Activated T-cell treated with anti-CD3 and anti-CD28 coated beads, Interleukin-2, amount 50 U/mL, for 4 hours (primary cell): ENCODE data around the gene CABLES1. TPM values are rescaled to one million over a fixed set of nuclear protein-coding genes. Genes with fewer than 3 reads are reported as not detected.

Experiments used
- ATAC-seq, 2 donors: fragments of 200-7000 bp; cut with Tn5 transposase; one replicate each; pipeline ENCODE4 v1.10.0; 2021
- DNase-seq: peaks from one replicate; pipeline ENCODE4 v3.0.0-alpha.2; 2020
- H3K27me3 Mint-ChIP-seq: one replicate; pipeline ENCODE4 v1.8.0; 2021; ENCODE audit warnings: low read depth, mixed read lengths
- H3K36me3 Mint-ChIP-seq: one replicate; pipeline ENCODE4 v1.8.0; 2022; ENCODE audit warnings: mixed read lengths; ENCODE audit not compliant: insufficient read depth
- H3K4me1 Mint-ChIP-seq: one replicate; pipeline ENCODE4 v1.8.0; 2021; ENCODE audit warnings: low read depth, mixed read lengths
- H3K4me3 Mint-ChIP-seq: one replicate; pipeline ENCODE4 v1.8.0; 2021; ENCODE audit warnings: mild to moderate bottlenecking, moderate library complexity, mixed read lengths
- H3K9me3 Mint-ChIP-seq: one replicate; pipeline ENCODE4 v1.8.0; 2021; ENCODE audit warnings: mixed read lengths
- total RNA-seq, 3 donors: library from RNA; stranded (reverse); gene quantifications; one replicate each; pipeline ENCODE4 v1.2.1, GENCODE V29; 2021

Gene CABLES1
- total RNA-seq, 3 donors from 2014 or later, result 1.1 to 1.5 (median 1.4) TPM

- DNase-seq, result no peak
- no peaks in the 10 kb centered on the region for H3K4me1 Mint-ChIP-seq
- no peaks in the 10 kb centered on the region for H3K36me3 Mint-ChIP-seq
- no peaks in the 10 kb centered on the region for H3K9me3 Mint-ChIP-seq
- H3K4me3 Mint-ChIP-seq, result no peak overlapping the region
- H3K27me3 Mint-ChIP-seq, result no peaks in the 10 kb centered on the region
- no peak for ATAC-seq
These were observed 110.2 kb downstream of the CABLES1 start for GRCh38 chr18:23245461-23245860.

GRCh38 chr18:23247331-23247730 is 112.0 kb downstream of the CABLES1 start:
- ATAC-seq, result no peak
- H3K9me3 Mint-ChIP-seq, result no peaks in the 10 kb centered on the region
- no peaks in the 10 kb centered on the region for H3K36me3 Mint-ChIP-seq
- no peaks in the 10 kb centered on the region for H3K4me1 Mint-ChIP-seq
- no peak for DNase-seq
- no peaks in the 10 kb centered on the region for H3K27me3 Mint-ChIP-seq
- H3K4me3 Mint-ChIP-seq, result no peak overlapping the region

- DNase-seq (no peak), ATAC-seq (no peak)
- no peaks in the 10 kb centered on the region for H3K27me3 Mint-ChIP-seq
- H3K4me3 Mint-ChIP-seq, result no peak overlapping the region
- H3K9me3 Mint-ChIP-seq, result no peaks in the 10 kb centered on the region
- H3K36me3 Mint-ChIP-seq, result no peaks in the 10 kb centered on the region
- no peaks in the 10 kb centered on the region for H3K4me1 Mint-ChIP-seq
These were observed 112.6 kb downstream of the CABLES1 start for GRCh38 chr18:23247896-23248295.

DNA sequence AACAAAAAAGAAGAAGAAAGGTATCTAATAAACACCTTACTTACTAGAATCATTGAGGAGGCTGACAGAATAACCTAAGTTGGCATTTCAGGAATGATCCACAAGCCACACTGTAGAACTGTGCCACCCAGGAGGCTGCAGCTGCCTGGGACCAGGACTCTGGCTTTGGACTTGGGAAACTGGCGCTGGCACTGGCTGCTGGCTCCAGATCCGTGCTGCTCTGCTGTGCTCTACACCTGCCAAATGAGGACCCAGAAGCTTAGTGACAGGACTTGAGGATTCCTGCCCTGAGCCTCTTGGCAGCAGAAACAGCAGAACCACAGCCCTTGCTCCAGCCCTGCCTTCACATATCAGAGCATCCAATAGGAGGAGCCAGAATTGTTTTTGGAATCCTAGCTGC is 113.5 kb downstream of the CABLES1 start:
- no peaks in the 10 kb centered on the region for H3K4me1 Mint-ChIP-seq
- no peak overlapping the region for H3K4me3 Mint-ChIP-seq
- ATAC-seq, result no peak
- no peaks in the 10 kb centered on the region for H3K27me3 Mint-ChIP-seq
- DNase-seq, result no peak
- no peaks in the 10 kb centered on the region for H3K9me3 Mint-ChIP-seq
- H3K36me3 Mint-ChIP-seq, result no peaks in the 10 kb centered on the region

DNA sequence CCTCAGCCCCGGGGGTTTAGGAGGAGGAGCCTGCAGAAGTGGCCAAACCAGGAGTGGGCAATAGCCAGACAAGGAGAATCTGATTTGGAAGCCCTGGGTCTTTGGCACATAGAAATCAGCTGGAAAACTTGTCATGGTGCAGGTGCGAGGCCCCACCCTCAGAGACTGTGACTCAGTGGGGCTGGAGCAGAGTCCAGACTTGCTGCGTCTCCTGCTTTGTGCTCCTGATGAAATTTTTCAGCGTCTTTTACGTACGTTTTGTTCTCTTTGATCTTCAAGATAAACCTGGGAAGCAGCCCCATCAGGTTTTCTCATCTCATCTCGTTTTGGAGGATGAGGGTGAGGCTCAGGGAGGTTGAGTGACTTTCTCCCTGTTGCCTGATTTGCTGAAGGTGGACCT is 114.1 kb downstream of the CABLES1 start:
- DNase-seq (no peak), ATAC-seq (no peak)
- no peaks in the 10 kb centered on the region for H3K36me3 Mint-ChIP-seq
- no peaks in the 10 kb centered on the region for H3K4me1 Mint-ChIP-seq
- no peaks in the 10 kb centered on the region for H3K27me3 Mint-ChIP-seq
- H3K4me3 Mint-ChIP-seq, result no peak overlapping the region
- no peaks in the 10 kb centered on the region for H3K9me3 Mint-ChIP-seq

- DNase-seq (no peak), ATAC-seq (no peak)
- no peaks in the 10 kb centered on the region for H3K27me3 Mint-ChIP-seq
- H3K9me3 Mint-ChIP-seq, result no peaks in the 10 kb centered on the region
- H3K4me1 Mint-ChIP-seq, result no peaks in the 10 kb centered on the region
- H3K36me3 Mint-ChIP-seq, result no peaks in the 10 kb centered on the region
- no peak overlapping the region for H3K4me3 Mint-ChIP-seq
These were observed 115.8 kb downstream of the CABLES1 start for GRCh38 chr18:23250893-23251656.

GRCh38 chr18:23253630-23254029 is 118.3 kb downstream of the CABLES1 start:
- Mint-ChIP-seq H3K4me1 (peaks cover 9% of the 10 kb centered on the region), H3K27me3 (no peaks in the 10 kb centered on the region), H3K36me3 (no peaks in the 10 kb centered on the region), H3K9me3 (no peaks in the 10 kb centered on the region), H3K4me3 (no peak overlapping the region)
- ATAC-seq (no peak), DNase-seq (no peak)

DNA sequence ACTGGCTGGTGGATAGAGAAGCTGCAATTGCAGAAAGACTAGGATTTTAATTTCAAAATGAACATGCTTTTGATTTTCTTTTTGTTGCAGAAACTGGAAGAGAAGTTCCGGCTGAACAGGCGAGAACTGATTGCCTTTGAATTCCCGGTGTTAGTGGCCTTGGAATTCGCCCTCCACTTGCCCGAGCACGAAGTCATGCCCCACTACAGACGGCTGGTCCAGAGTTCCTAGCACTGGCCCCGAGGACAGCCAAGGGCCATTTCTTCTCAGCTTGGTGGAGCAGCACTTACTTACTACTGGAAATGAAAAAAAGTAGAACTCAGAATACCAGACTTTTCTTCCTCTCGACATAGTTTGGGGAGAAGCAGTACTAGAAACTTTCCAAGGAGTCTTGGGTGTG is 121.9 kb downstream of the CABLES1 start:
- no peaks in the 10 kb centered on the region for H3K36me3 Mint-ChIP-seq
- H3K27me3 Mint-ChIP-seq, result no peaks in the 10 kb centered on the region
- no peak overlapping the region for H3K4me3 Mint-ChIP-seq
- no peak for ATAC-seq
- H3K4me1 Mint-ChIP-seq, result peaks cover 34% of the 10 kb centered on the region
- DNase-seq, result no peak
- H3K9me3 Mint-ChIP-seq, result no peaks in the 10 kb centered on the region

GRCh38 chr18:23257686-23258565 is 122.6 kb downstream of the CABLES1 start:
- H3K27me3 Mint-ChIP-seq, result no peaks in the 10 kb centered on the region
- H3K4me1 Mint-ChIP-seq, result peaks cover 34% of the 10 kb centered on the region
- no peaks in the 10 kb centered on the region for H3K9me3 Mint-ChIP-seq
- ATAC-seq (peak in 1 of 2 donors; percentile 28), DNase-seq (no peak)
- H3K4me3 Mint-ChIP-seq, result no peak overlapping the region
- no peaks in the 10 kb centered on the region for H3K36me3 Mint-ChIP-seq

DNA sequence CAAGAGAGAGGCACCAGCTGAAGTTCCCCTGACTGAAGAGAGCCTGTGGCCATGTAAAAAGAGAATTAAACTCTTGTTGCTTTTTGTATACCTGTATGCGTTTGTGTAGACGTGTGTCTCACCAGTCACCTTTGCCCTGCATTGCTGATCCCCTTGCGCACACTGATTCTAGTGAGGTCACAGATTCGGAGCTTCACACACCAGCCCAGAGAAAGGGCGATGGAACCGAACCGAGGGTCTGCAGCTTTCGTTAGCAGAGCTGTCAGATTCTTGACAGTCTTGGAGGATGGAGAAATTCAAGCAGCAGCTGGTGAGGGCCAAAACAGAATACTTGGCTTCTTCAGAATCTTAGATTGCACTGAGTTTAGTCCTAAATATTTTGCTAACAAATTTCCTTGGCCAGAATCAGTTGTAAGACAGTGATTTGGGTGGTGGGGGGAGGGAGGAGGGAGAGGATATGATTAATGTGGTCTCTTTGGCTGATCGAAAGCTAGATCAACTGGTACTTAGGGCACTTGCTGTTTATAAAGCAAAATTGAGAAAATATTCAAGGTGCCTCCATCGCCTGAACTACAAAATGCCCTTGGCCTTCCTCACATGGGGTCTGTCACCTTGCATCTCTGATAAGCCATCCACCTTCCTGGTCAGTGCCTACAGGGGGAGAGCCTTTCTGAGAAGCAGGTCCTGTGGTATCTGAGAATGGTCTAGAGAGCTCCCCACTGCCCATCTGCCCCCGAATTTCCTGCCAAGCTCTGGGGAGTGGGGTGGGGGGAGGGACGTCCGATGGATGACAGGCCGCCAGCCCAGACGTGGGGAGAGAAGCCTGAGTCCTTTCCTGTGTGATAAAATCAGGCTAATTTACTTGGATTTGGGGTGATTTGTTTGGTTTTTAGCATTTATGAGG is 123.5 kb downstream of the CABLES1 start:
- Mint-ChIP-seq H3K4me3 (no peak overlapping the region), H3K9me3 (no peaks in the 10 kb centered on the region), H3K36me3 (no peaks in the 10 kb centered on the region), H3K27me3 (no peaks in the 10 kb centered on the region), H3K4me1 (peaks cover 34% of the 10 kb centered on the region)
- DNase-seq (no peak), ATAC-seq (no peak)

- Mint-ChIP-seq H3K4me3 (peak overlapping the region; percentile 52), H3K4me1 (peaks cover 34% of the 10 kb centered on the region), H3K27me3 (no peaks in the 10 kb centered on the region), H3K9me3 (no peaks in the 10 kb centered on the region), H3K36me3 (no peaks in the 10 kb centered on the region)
- ATAC-seq, result peak; percentile 42 to 56
- no peak for DNase-seq
These were observed 124.7 kb downstream of the CABLES1 start for GRCh38 chr18:23259701-23260681.

DNA sequence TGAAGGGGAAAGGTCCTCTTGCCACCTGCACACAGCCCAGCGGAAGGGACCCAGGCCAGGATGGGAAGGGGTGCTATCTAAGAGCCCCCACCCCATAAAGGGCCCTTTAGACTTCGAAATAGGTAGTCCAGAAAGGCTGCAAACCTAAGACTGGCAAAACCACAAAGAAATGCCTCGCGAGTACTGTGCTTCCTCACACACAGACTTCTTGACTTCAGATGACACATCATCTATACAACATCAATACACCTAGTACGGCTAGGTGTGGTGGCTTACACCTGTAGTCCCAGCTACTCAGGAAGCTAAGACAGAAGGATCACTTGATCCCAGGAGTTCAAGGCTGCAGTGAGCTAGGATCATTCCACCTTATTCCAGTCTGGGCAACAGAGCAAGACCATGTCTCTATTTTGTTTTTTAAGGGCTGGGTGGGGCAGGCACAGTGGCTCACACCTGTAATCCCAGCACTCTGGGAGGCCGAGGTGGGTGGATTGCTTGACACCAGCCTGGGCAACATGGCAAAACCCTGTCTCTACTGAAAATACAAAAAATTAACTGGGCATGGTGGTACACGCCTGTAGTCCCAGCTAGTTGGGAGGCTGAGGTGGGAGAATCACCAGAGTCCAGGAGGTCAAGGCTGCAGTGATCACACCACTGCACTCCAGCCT is 125.8 kb downstream of the CABLES1 start:
- Mint-ChIP-seq H3K9me3 (no peaks in the 10 kb centered on the region), H3K4me1 (peaks cover 34% of the 10 kb centered on the region), H3K27me3 (no peaks in the 10 kb centered on the region), H3K36me3 (no peaks in the 10 kb centered on the region), H3K4me3 (no peak overlapping the region)
- DNase-seq, result no peak
- no peak for ATAC-seq
